Gastrocnemius medialis (tissue), 4 donors: ENCODE data around the gene RAB25.

Experiments
- POLR2A ChIP-seq, 2 donors: fragments of 450-650 bp; IDR thresholded peaks; one replicate each; pipeline ENCODE4 v1.6.1; 2017; ENCODE audit warnings: antibody characterized with exemption in 2 of 2, mild to moderate bottlenecking in 2 of 2, moderate library complexity in 2 of 2
- TF ChIP-seq, protein P1 (sequence below), 5 experiments: fragments of 450-650 bp in 3 of 5; fragments of 200-600 bp in 2 of 5; sonication (generic) in 2 of 5; IDR thresholded peaks in 4 of 5; conservative IDR thresholded peaks in 1 of 5; 1 replicate in 4 of 5; 2 replicates in 1 of 5; pipeline ENCODE4 v1.5.1; 2016 to 2019; ENCODE audit warnings: antibody characterized with exemption in 5 of 5, mild to moderate bottlenecking in 3 of 5, moderate library complexity in 3 of 5

DNA sequence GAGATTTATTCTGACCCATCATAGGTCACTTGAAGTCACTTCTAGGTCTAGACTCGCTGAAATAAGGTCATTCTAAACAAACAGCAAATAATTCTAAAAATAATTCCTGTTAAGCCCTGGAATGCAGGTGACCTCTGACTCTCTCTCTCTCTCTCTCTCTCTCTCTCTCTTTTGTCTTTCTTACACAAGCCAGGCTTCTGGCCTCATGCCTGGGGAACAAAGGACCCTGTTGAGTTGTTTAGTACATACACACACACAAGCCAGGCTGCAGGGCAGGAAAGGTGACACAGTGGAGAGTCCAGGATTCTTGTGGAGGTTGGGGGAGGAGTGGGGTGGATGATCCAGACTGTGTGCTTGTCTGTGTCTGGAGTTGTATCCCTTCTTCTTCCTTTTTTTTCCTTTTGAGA is 25.3 kb downstream of the RAB25 start:
- TF ChIP-seq, protein P1, sequence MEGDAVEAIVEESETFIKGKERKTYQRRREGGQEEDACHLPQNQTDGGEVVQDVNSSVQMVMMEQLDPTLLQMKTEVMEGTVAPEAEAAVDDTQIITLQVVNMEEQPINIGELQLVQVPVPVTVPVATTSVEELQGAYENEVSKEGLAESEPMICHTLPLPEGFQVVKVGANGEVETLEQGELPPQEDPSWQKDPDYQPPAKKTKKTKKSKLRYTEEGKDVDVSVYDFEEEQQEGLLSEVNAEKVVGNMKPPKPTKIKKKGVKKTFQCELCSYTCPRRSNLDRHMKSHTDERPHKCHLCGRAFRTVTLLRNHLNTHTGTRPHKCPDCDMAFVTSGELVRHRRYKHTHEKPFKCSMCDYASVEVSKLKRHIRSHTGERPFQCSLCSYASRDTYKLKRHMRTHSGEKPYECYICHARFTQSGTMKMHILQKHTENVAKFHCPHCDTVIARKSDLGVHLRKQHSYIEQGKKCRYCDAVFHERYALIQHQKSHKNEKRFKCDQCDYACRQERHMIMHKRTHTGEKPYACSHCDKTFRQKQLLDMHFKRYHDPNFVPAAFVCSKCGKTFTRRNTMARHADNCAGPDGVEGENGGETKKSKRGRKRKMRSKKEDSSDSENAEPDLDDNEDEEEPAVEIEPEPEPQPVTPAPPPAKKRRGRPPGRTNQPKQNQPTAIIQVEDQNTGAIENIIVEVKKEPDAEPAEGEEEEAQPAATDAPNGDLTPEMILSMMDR (IDR thresholded peaks at IDR 0.05 in 4 of 5, conservative IDR thresholded peaks at IDR 0.05 in 1 of 5), result no peak
- TF ChIP-seq POLR2A (IDR thresholded peaks at IDR 0.05), result no peak
